Heart left ventricle (tissue), 16 donors: ENCODE results near the gene ABTB2. TPM values are rescaled to one million over a fixed set of nuclear protein-coding genes. Genes with fewer than 3 reads are reported as not detected.

ENCODE experiments used
- ATAC-seq, 4 donors: fragments of 200-7000 bp; cut with Tn5 transposase; one replicate each; pipeline ENCODE4 v1.9.1; 2020 to 2022; ENCODE audit warnings: moderate library complexity in 4 of 4, mild to moderate bottlenecking in 3 of 4, moderate number of reproducible peaks in 1 of 4
- DNase-seq, 5 donors: peaks; one replicate each; pipeline ENCODE4 v3.0.0-alpha.2; 2020
- H3K27ac ChIP-seq, 12 donors: fragments of 200-600 bp; sonication (generic) in 4 of 12; one replicate each; pipeline versions ENCODE4 v1.5.0 to v1.8.0; 2016 to 2022; ENCODE audit warnings: mild to moderate bottlenecking in 2 of 12
- H3K27me3 ChIP-seq, 9 donors: fragments of 200-600 bp; sonication (generic) in 2 of 9; one replicate each; pipeline versions ENCODE4 v1.5.1 to v1.8.0; 2016 to 2022; ENCODE audit warnings: mild to moderate bottlenecking in 3 of 9
- H3K36me3 ChIP-seq, 9 donors: fragments of 200-600 bp; sonication (generic) in 2 of 9; one replicate each; pipeline versions ENCODE4 v1.5.0 to v1.8.0; 2018 to 2022; ENCODE audit warnings: mild to moderate bottlenecking in 2 of 9
- H3K4me1 ChIP-seq, 12 donors: fragments of 200-600 bp; sonication (generic) in 4 of 12; one replicate each; pipeline versions ENCODE4 v1.5.0 to v1.8.0; 2016 to 2022; ENCODE audit warnings: mild to moderate bottlenecking in 3 of 12
- H3K4me3 ChIP-seq, 12 donors: fragments of 200-600 bp; sonication (generic) in 4 of 12; one replicate each; pipeline versions ENCODE4 v1.5.0 to v1.8.0; 2017 to 2022; ENCODE audit warnings: mild to moderate bottlenecking in 9 of 12, moderate library complexity in 4 of 12
- H3K9me3 ChIP-seq, 12 donors: fragments of 200-600 bp; sonication (generic) in 4 of 12; one replicate each; pipeline versions ENCODE4 v1.5.0 to v1.8.0; 2016 to 2022; ENCODE audit warnings: mild to moderate bottlenecking in 1 of 12
- POLR2A ChIP-seq, 2 donors: fragments of 450-650 bp; IDR thresholded peaks; one replicate each; pipeline ENCODE4 v1.6.1; 2017; ENCODE audit warnings: antibody characterized with exemption in 2 of 2, mild to moderate bottlenecking in 2 of 2, moderate library complexity in 2 of 2
- WGBS, 4 donors: extraction: QIAGEN DNeasy Blood & Tissue Kit in 2 of 4; methylation state at CpG; one replicate each; pipeline versions ENCODE4 v1.1.5 to v1.1.7; 2013 to 2018; 5-methylcytosine and 5-hydroxymethylcytosine counted together
- intact Hi-C, 10 donors: fragments of 100-400 bp; cut with DNase I; formaldehyde crosslinking; loops; one replicate each; pipeline versions ENCODE4 v1.11.1 to v1.14.2; 2022
- polyA plus RNA-seq, 2 donors: library from polyadenylated mRNA; stranded (reverse); fragments of 200-250 nt; gene quantifications; one replicate each; pipeline ENCODE4 v1.2.3, GENCODE V29; 2013
- total RNA-seq, 9 donors: library from RNA; depleted of rRNA in 2 of 9; stranded (reverse); fragments of >200 nt in 2 of 9; fragmentation: NEBNext Ultra II Directional in 3 of 9; extraction: Animal tissue kit (Norgen Biotek cat#: 25700) in 3 of 9; gene quantifications; one replicate each; pipeline versions ENCODE4 v1.1.0 to v1.2.4, GENCODE V29; 2016 to 2023
- TF ChIP-seq, protein P1 (sequence below), 12 donors: fragments of 200-600 bp; sonication (generic) in 4 of 12; IDR thresholded peaks; one replicate each; pipeline versions ENCODE4 v1.5.0 to v1.8.0; 2018 to 2022; ENCODE audit warnings: antibody characterized with exemption in 12 of 12, mild to moderate bottlenecking in 5 of 12
- donor health status: ischemic (EF 13 %, LVEDD 7.1; RV severe dilation, severe dysfunction).
- donor health status: healthy with polysubstance abuse.
- donor health status: DM: no; HTN: yes; CAD: no.
- donor health status: DM: no; HTN: no; CAD: no.
- donor health status: ischemic (EF 25% LVEDD 6.9; RV normal size, moderate dysfunction).
- donor health status: ischemic (EF 25% LVEDD 5.7; RV mildly dilated, moderate dysfunction).
- donor health status: healthy.
- donor health status: DM: yes; HTN: yes; CAD: no.
- donor health status: ischemic (EF 35%, LVEDD 5.7; RV mildly dilated, moderate dysfunction).
- donor health status: nonischemic (EF 11% LVEDD 7.7; RV severe dilation, severe dysfunction).
- donor health status: DM: yes; HTN: yes; CAD: no.
- donor health status: PGD.
- donor health status: ischemic (EF 29% LVEDD 5.4; RV normal size, mild dysfunction).
- donor health status: nonischemic (EF 23%, LVEDD 6.1; RV moderate dilation, normal function).

The ABTB2 gene
- total and polyA plus RNA-seq, 11 donors: 3.3 to 27.1 (median 12.5) TPM

- no peaks in the 10 kb centered on the region for H3K9me3 ChIP-seq
- H3K36me3 ChIP-seq: peaks cover 0 to 100% (median 100%) of the 10 kb centered on the region in 9 donors
- DNase-seq (no peak), ATAC-seq (no peak)
- 89 to 94% (median 91%) methylated on average over 5 of the region's 5 CpGs for WGBS, 4 donors
- no peaks in the 10 kb centered on the region for H3K27me3 ChIP-seq
- H3K27ac ChIP-seq: no peak overlapping the region
- H3K4me1 ChIP-seq: peaks cover 0 to 16% (median 0%) of the 10 kb centered on the region in 12 donors
- intact Hi-C loops: no loop called here
- H3K4me3 ChIP-seq: no peak overlapping the region
- TF ChIP-seq POLR2A (IDR thresholded peaks at IDR 0.05): no peak
- TF ChIP-seq, protein P1, sequence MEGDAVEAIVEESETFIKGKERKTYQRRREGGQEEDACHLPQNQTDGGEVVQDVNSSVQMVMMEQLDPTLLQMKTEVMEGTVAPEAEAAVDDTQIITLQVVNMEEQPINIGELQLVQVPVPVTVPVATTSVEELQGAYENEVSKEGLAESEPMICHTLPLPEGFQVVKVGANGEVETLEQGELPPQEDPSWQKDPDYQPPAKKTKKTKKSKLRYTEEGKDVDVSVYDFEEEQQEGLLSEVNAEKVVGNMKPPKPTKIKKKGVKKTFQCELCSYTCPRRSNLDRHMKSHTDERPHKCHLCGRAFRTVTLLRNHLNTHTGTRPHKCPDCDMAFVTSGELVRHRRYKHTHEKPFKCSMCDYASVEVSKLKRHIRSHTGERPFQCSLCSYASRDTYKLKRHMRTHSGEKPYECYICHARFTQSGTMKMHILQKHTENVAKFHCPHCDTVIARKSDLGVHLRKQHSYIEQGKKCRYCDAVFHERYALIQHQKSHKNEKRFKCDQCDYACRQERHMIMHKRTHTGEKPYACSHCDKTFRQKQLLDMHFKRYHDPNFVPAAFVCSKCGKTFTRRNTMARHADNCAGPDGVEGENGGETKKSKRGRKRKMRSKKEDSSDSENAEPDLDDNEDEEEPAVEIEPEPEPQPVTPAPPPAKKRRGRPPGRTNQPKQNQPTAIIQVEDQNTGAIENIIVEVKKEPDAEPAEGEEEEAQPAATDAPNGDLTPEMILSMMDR (IDR thresholded peaks at IDR 0.05): no peak
Measured at GRCh38 chr11:34134765-34135164, 223.0 kb downstream of the ABTB2 start.

- intact Hi-C loops: no loop called here
- Histone ChIP-seq H3K27ac (peak overlapping the region in 10 of 12 donors; percentile 16 to 79 (median 54)), H3K4me1 (peaks cover 0 to 16% (median 0%) of the 10 kb centered on the region in 12 donors), H3K4me3 (no peak overlapping the region), H3K36me3 (peaks cover 0 to 100% (median 98%) of the 10 kb centered on the region in 9 donors), H3K9me3 (no peaks in the 10 kb centered on the region), H3K27me3 (no peaks in the 10 kb centered on the region)
- ATAC-seq: peak; percentile 45 to 67 (median 55)
- no peak for DNase-seq
- 55 to 63% (median 60%) methylated on average over 4 of the region's 4 CpGs for WGBS, 4 donors
- TF ChIP-seq POLR2A (IDR thresholded peaks at IDR 0.05): no peak
- TF ChIP-seq, protein P1 (IDR thresholded peaks at IDR 0.05): no peak
Measured at GRCh38 chr11:34132261-34132965, 225.4 kb downstream of the ABTB2 start.

- no peak for DNase-seq
- no peak for ATAC-seq
- Histone ChIP-seq H3K4me3 (no peak overlapping the region), H3K27me3 (no peaks in the 10 kb centered on the region), H3K36me3 (peaks cover 0 to 100% (median 98%) of the 10 kb centered on the region in 9 donors), H3K27ac (no peak overlapping the region), H3K9me3 (no peaks in the 10 kb centered on the region), H3K4me1 (peaks cover 0 to 16% (median 0%) of the 10 kb centered on the region in 12 donors)
- 97 to 99% (median 98%) methylated on average over 3 of the region's 3 CpGs for WGBS, 4 donors
- TF ChIP-seq, protein P1 (IDR thresholded peaks at IDR 0.05): no peak
- no peak for TF ChIP-seq POLR2A (IDR thresholded peaks at IDR 0.05)
- intact Hi-C loops: no loop called here
Measured at GRCh38 chr11:34128824-34129223, 229.0 kb downstream of the ABTB2 start.

DNA sequence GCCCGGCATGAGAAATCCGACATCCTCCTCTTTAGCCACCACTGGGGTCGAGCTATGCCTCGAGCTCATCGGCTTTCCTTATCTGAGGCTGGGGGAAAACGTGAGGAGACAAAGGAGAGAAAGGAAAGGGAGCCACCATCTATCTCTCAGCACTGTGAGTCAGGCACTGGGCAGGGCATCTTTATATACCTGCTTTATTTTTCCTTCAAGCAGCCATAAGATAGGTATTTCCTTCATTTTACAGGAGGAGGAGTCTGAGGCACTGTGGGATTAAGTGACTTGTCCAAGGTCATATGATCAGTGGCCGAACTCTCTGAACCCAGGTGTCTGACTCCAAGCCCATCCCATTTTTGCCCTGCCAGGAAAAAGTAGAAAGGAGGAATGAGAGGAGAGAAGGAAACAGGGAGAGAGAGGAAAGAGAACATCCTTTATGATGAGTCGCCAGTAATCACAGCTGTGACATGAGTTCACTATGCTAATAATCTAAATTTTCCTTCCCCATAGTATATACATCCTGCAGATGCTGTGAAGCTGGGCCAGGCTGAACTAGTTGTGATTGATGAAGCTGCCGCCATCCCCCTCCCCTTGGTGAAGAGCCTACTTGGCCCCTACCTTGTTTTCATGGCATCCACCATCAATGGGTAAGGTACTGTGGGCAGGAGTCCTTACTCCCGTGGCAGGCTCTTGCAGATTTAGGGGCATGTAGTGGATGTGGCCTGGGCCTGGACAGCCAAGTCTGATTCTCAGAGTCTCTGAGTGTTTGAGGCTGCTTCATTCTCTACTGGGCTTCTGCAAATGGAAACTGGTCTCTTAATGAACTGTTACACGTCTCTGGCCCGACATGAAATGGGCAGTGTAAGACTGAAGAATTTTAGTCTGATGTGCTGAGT is 230.6 kb downstream of the ABTB2 start:
- no peak overlapping the region for H3K27ac ChIP-seq
- intact Hi-C loops: no loop called here
- no peaks in the 10 kb centered on the region for H3K27me3 ChIP-seq
- ATAC-seq (no peak), DNase-seq (no peak)
- TF ChIP-seq POLR2A (IDR thresholded peaks at IDR 0.05): no peak
- TF ChIP-seq, protein P1 (IDR thresholded peaks at IDR 0.05): no peak
- peaks cover 0 to 100% (median 98%) of the 10 kb centered on the region in 9 donors for H3K36me3 ChIP-seq
- no peak overlapping the region for H3K4me3 ChIP-seq
- H3K4me1 ChIP-seq: peaks cover 0 to 5% (median 0%) of the 10 kb centered on the region in 12 donors
- WGBS, 4 donors: 84 to 90% (median 88%) methylated on average over 12 of the region's 12 CpGs
- no peaks in the 10 kb centered on the region for H3K9me3 ChIP-seq
